ENCODE data around the gene RGS12.

RGS12 gene

GRCh38 chr4:3301450-3302172, 8.8 kb downstream of the RGS12 start:
- H3K36me3 ChIP-seq (ENCODE audit: insufficient read depth, low read length) = no peaks in the 10 kb centered on the region; the same call in 1 of the 2 replicates
- H3K9me2 ChIP-seq (ENCODE audit: low read depth, low read length) = no peaks in the 10 kb centered on the region
- H3K27me3 ChIP-seq (ENCODE audit: insufficient read depth, low read length) = 0 out of 2 replicates have a peak, but pooled peaks cover 3% of the 10 kb centered on the region
- TF ChIP-seq EZH2 (IDR thresholded peaks at IDR 0.05; ENCODE audit: borderline replicate concordance, low read length) (no peak), CTCF (IDR thresholded peaks at IDR 0.05; ENCODE audit: low read length) (no peak)
- no peak overlapping the region for H3K4me2 ChIP-seq (ENCODE audit: low read length)
- no peak overlapping the region for H2AFZ ChIP-seq (ENCODE audit: low read length)
- no peaks in the 10 kb centered on the region for H3F3A ChIP-seq (ENCODE audit: insufficient read depth, low read length)
- no peak overlapping the region for H3K9ac ChIP-seq (ENCODE audit: low read length)
- no peaks in the 10 kb centered on the region for H3K4me1 ChIP-seq (ENCODE audit: insufficient read depth, low read length, severe bottlenecking)
- no peak overlapping the region for H3K27ac ChIP-seq (ENCODE audit: low read depth, low read length, poor library complexity, severe bottlenecking)
- H3K9me3 ChIP-seq (ENCODE audit: low read length) = no peaks in the 10 kb centered on the region
- H3K4me3 ChIP-seq (ENCODE audit: low read depth, low read length, poor library complexity, severe bottlenecking) = no peak overlapping the region
- no peaks in the 10 kb centered on the region for H4K20me1 ChIP-seq (ENCODE audit: insufficient read depth, low read length)
- H3K79me2 ChIP-seq (ENCODE audit: insufficient read depth, low read length) = no peaks in the 10 kb centered on the region

- no peaks in the 10 kb centered on the region for H3K79me2 ChIP-seq (ENCODE audit: insufficient read depth, low read length)
- H3K4me3 ChIP-seq (ENCODE audit: low read depth, low read length, poor library complexity, severe bottlenecking) = no peak overlapping the region
- H3K36me3 ChIP-seq (ENCODE audit: insufficient read depth, low read length) = no peaks in the 10 kb centered on the region; the same call in 1 of the 2 replicates
- H3F3A ChIP-seq (ENCODE audit: insufficient read depth, low read length) = no peaks in the 10 kb centered on the region
- TF ChIP-seq EZH2 (IDR thresholded peaks at IDR 0.05; ENCODE audit: borderline replicate concordance, low read length) = no peak
- no peak for TF ChIP-seq CTCF (IDR thresholded peaks at IDR 0.05; ENCODE audit: low read length)
- H3K9me3 ChIP-seq (ENCODE audit: low read length) = no peaks in the 10 kb centered on the region
- H3K27me3 ChIP-seq (ENCODE audit: insufficient read depth, low read length) = 0 out of 2 replicates have a peak, but pooled peaks cover 3% of the 10 kb centered on the region
- no peaks in the 10 kb centered on the region for H3K9me2 ChIP-seq (ENCODE audit: low read depth, low read length)
- H3K4me2 ChIP-seq (ENCODE audit: low read length) = no peak overlapping the region
- H3K27ac ChIP-seq (ENCODE audit: low read depth, low read length, poor library complexity, severe bottlenecking) = no peak overlapping the region
- no peaks in the 10 kb centered on the region for H3K4me1 ChIP-seq (ENCODE audit: insufficient read depth, low read length, severe bottlenecking)
- no peak overlapping the region for H2AFZ ChIP-seq (ENCODE audit: low read length)
- no peaks in the 10 kb centered on the region for H4K20me1 ChIP-seq (ENCODE audit: insufficient read depth, low read length)
- no peak overlapping the region for H3K9ac ChIP-seq (ENCODE audit: low read length)
These were observed 9.5 kb downstream of the RGS12 start for GRCh38 chr4:3302173-3302785.

- no peaks in the 10 kb centered on the region for H3K4me1 ChIP-seq (ENCODE audit: insufficient read depth, low read length, severe bottlenecking)
- TF ChIP-seq EZH2 (IDR thresholded peaks at IDR 0.05; ENCODE audit: borderline replicate concordance, low read length) = no peak
- TF ChIP-seq CTCF (IDR thresholded peaks at IDR 0.05; ENCODE audit: low read length) = no peak
- H4K20me1 ChIP-seq (ENCODE audit: insufficient read depth, low read length) = no peaks in the 10 kb centered on the region
- H3K4me3 ChIP-seq (ENCODE audit: low read depth, low read length, poor library complexity, severe bottlenecking) = no peak overlapping the region
- H3K9ac ChIP-seq (ENCODE audit: low read length) = no peak overlapping the region
- no peaks in the 10 kb centered on the region; the same call in 1 of the 2 replicates for H3K36me3 ChIP-seq (ENCODE audit: insufficient read depth, low read length)
- H3K79me2 ChIP-seq (ENCODE audit: insufficient read depth, low read length) = no peaks in the 10 kb centered on the region
- no peaks in the 10 kb centered on the region for H3K9me2 ChIP-seq (ENCODE audit: low read depth, low read length)
- no peak overlapping the region for H3K27ac ChIP-seq (ENCODE audit: low read depth, low read length, poor library complexity, severe bottlenecking)
- 0 out of 2 replicates have a peak, but pooled peaks cover 3% of the 10 kb centered on the region for H3K27me3 ChIP-seq (ENCODE audit: insufficient read depth, low read length)
- H3K4me2 ChIP-seq (ENCODE audit: low read length) = no peak overlapping the region
- no peaks in the 10 kb centered on the region for H3K9me3 ChIP-seq (ENCODE audit: low read length)
- H3F3A ChIP-seq (ENCODE audit: insufficient read depth, low read length) = no peaks in the 10 kb centered on the region
- no peak overlapping the region for H2AFZ ChIP-seq (ENCODE audit: low read length)
These were observed 10.2 kb downstream of the RGS12 start for GRCh38 chr4:3302786-3303564.

All from OCI-LY1 (cell line).